GM21390 (cell line): ENCODE measurements around the gene SETD3.
"Not testable (repeated sequence)": the region's sequence is repeated elsewhere in the genome, so short reads cannot be mapped to it uniquely, and the experiment has no call there.

Source experiments
- ATAC-seq: cut with Tn5 transposase; IDR thresholded peaks from one replicate; pipeline ENCODE4 v1.9.1; 2021; ENCODE audit not compliant: unreplicated experiment

Gene SETD3

GRCh38 chr14:99363616-99364290, 116.9 kb downstream of the SETD3 start:
- ATAC-seq = no peak

GRCh38 chr14:99363051-99363450, 117.6 kb downstream of the SETD3 start:
- no peak for ATAC-seq

- ATAC-seq = no peak
These were observed 119.0 kb downstream of the SETD3 start for GRCh38 chr14:99361596-99362215.

GRCh38 chr14:99360774-99361595, 119.7 kb downstream of the SETD3 start:
- ATAC-seq = no peak

GRCh38 chr14:99359906-99360305, 120.8 kb downstream of the SETD3 start:
- no peak for ATAC-seq

GRCh38 chr14:99357916-99358390, 122.7 kb downstream of the SETD3 start:
- ATAC-seq = no peak

- ATAC-seq = no peak
These were observed 123.3 kb downstream of the SETD3 start for GRCh38 chr14:99357151-99357915.

GRCh38 chr14:99356031-99356608, 124.5 kb downstream of the SETD3 start:
- ATAC-seq = no peak

GRCh38 chr14:99354166-99354875, 126.3 kb downstream of the SETD3 start:
- ATAC-seq = no peak

- ATAC-seq = no peak
These were observed 127.9 kb downstream of the SETD3 start for GRCh38 chr14:99352688-99353280.

- no peak for ATAC-seq
These were observed 129.3 kb downstream of the SETD3 start for GRCh38 chr14:99351166-99352007.

- no peak for ATAC-seq
These were observed 129.9 kb downstream of the SETD3 start for GRCh38 chr14:99350751-99351150.

- ATAC-seq = no peak
These were observed 130.8 kb downstream of the SETD3 start for GRCh38 chr14:99349721-99350495.

GRCh38 chr14:99348816-99349614, 131.6 kb downstream of the SETD3 start:
- ATAC-seq = no peak

GRCh38 chr14:99348231-99348630, 132.4 kb downstream of the SETD3 start:
- ATAC-seq = not testable (repeated sequence)
